PFSK-1 (cell line): ENCODE measurements around the gene IPO11.

Source experiments
- POLR2AphosphoS5 ChIP-seq: IDR thresholded peaks from 2 replicates; pipeline ENCODE4 v1.6.1; 2012; ENCODE audit warnings: low read depth, mild to moderate bottlenecking, control low read depth, low read length, moderate library complexity
- SIN3A ChIP-seq: IDR thresholded peaks from 2 replicates; pipeline ENCODE4 v1.6.1; 2012; ENCODE audit warnings: mild to moderate bottlenecking, low read length, moderate library complexity, borderline replicate concordance; ENCODE audit not compliant: insufficient read depth
- TAF1 ChIP-seq: IDR thresholded peaks from 2 replicates; pipeline ENCODE4 v1.6.1; 2012; ENCODE audit warnings: low read length, control low read depth, borderline replicate concordance; ENCODE audit not compliant: insufficient read depth

DNA sequence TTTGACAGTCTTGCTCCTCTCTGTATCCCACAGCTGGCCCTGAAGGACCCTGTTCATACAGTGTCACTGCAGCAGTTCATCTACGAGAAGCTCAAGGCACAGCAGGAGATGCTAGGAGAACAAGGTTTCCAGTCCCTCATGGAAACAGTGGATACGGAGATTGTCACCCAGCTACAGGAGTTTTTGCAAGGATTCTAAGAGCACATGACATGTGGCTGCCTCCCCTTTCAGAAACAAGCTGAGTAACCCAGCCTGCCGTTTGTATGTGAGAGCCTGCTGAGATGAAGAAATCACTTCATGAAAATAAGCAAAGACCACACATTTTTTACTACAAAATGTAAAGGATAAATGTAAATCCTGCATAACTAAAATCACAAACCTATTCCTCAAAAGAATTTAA is 214.6 kb downstream of the IPO11 start:
- TF ChIP-seq SIN3A (no peak), TAF1 (no peak), POLR2AphosphoS5 (no peak)
